Amygdala (tissue), 56 donors: Measurements from ENCODE around the gene FARP1.
"Not testable (repeated sequence)": the region's sequence is repeated elsewhere in the genome, so short reads cannot be mapped to it uniquely, and the experiment has no call there.

ENCODE experiments used
- DNase-seq, 56 donors: peaks; one replicate each; lab custom pipeline; 2025; lab: John Stamatoyannopoulos, UW

FARP1 gene

GRCh38 chr13:98347756-98348155 lies 204.9 kb downstream of the FARP1 start:
- DNase-seq: no peak

- DNase-seq: peak in 3 of 56 donors; percentile 17 to 27 (median 19)
Measured at GRCh38 chr13:98348466-98349200, 205.7 kb downstream of the FARP1 start.

- peak in 2 of 56 donors; percentile 9 to 14 for DNase-seq
Measured at GRCh38 chr13:98349731-98350305, 206.9 kb downstream of the FARP1 start.

- DNase-seq: no peak
Measured at GRCh38 chr13:98350746-98351330, 207.9 kb downstream of the FARP1 start.

- no peak for DNase-seq
Measured at GRCh38 chr13:98351636-98352035, 208.7 kb downstream of the FARP1 start.

- DNase-seq: no peak
Measured at GRCh38 chr13:98352226-98352625, 209.3 kb downstream of the FARP1 start.

- DNase-seq: no peak
Measured at GRCh38 chr13:98353750-98354149, 210.9 kb downstream of the FARP1 start.

GRCh38 chr13:98358937-98359336 lies 216.0 kb downstream of the FARP1 start:
- DNase-seq: no peak

GRCh38 chr13:98360545-98360944 lies 217.7 kb downstream of the FARP1 start:
- no peak for DNase-seq

GRCh38 chr13:98363326-98363725 lies 220.4 kb downstream of the FARP1 start:
- DNase-seq: no peak

- no peak for DNase-seq
Measured at GRCh38 chr13:98364179-98364578, 221.3 kb downstream of the FARP1 start.

GRCh38 chr13:98364647-98365046 lies 221.8 kb downstream of the FARP1 start:
- DNase-seq: no peak

GRCh38 chr13:98365302-98365701 lies 222.4 kb downstream of the FARP1 start:
- DNase-seq: no peak

- DNase-seq: no peak
Measured at GRCh38 chr13:98366010-98366409, 223.1 kb downstream of the FARP1 start.

GRCh38 chr13:98366443-98366842 lies 223.5 kb downstream of the FARP1 start:
- no peak for DNase-seq

GRCh38 chr13:98366959-98367358 lies 224.1 kb downstream of the FARP1 start:
- DNase-seq: no peak

GRCh38 chr13:98368019-98368418 lies 225.1 kb downstream of the FARP1 start:
- DNase-seq: no peak

- DNase-seq: not testable (repeated sequence)
Measured at GRCh38 chr13:98369520-98369919, 226.6 kb downstream of the FARP1 start.

- no peak for DNase-seq
Measured at GRCh38 chr13:98370261-98370660, 227.4 kb downstream of the FARP1 start.

- no peak for DNase-seq
Measured at GRCh38 chr13:98370806-98371515, 228.1 kb downstream of the FARP1 start.

- no peak for DNase-seq
Measured at GRCh38 chr13:98371516-98372023, 228.7 kb downstream of the FARP1 start.
